Measurements from ENCODE around the gene SIRPG.

SIRPG gene

DNA sequence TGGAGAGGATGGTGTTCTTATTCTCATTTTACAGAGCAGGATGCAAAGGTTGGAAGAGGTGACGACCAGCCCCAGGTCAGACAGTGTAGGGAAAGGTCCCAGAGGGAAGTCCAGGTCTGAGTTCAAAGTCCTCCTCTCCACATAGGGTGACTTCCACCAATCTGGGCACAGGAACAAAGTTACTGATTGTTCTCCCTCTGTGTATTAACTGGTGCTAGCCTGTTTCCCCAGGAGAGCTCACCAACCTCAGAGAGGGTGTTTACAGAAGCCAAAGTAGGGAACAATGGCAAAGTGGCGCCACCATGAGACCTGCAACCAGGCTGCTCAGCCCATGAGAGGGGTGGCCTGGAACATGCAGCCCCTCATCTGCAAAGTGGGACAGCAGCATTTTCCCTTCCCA is 21.0 kb downstream of the SIRPG start:
- no peaks in the 10 kb centered on the region for H3K27me3 ChIP-seq (ENCODE audit: insufficient read depth, poor library complexity, severe bottlenecking)
- no peak overlapping the region for H3K4me3 ChIP-seq (replicated peaks; ENCODE audit: insufficient read depth, low read length)
- TF ChIP-seq REST (IDR thresholded peaks at IDR 0.05; ENCODE audit: insufficient replicate concordance, low read depth), result no peak
- no peak for TF ChIP-seq SPI1 (IDR thresholded peaks at IDR 0.05; ENCODE audit: borderline replicate concordance, low read depth)
- no peak for TF ChIP-seq CTCF (IDR thresholded peaks at IDR 0.05; ENCODE audit: insufficient read depth, low read length)
- TF ChIP-seq POLR2AphosphoS5 (IDR thresholded peaks at IDR 0.05; ENCODE audit: low read depth), result no peak
- no peak for TF ChIP-seq GABPA (IDR thresholded peaks at IDR 0.05; ENCODE audit: low read depth)
- H3K27ac ChIP-seq (replicated peaks), result no peak overlapping the region
- DNase-seq (ENCODE audit: low read depth in 1 of 2, low spot score in 1 of 2), result no peak

GRCh38 chr20:1635291-1635979 is 22.1 kb downstream of the SIRPG start:
- Histone ChIP-seq H3K27me3 (ENCODE audit: insufficient read depth, poor library complexity, severe bottlenecking) (no peaks in the 10 kb centered on the region), H3K4me3 (replicated peaks; ENCODE audit: insufficient read depth, low read length) (no peak overlapping the region), H3K27ac (replicated peaks) (no peak overlapping the region)
- no peak for DNase-seq (ENCODE audit: low read depth in 1 of 2, low spot score in 1 of 2)
- no peak for TF ChIP-seq REST (IDR thresholded peaks at IDR 0.05; ENCODE audit: insufficient replicate concordance, low read depth)
- no peak for TF ChIP-seq GABPA (IDR thresholded peaks at IDR 0.05; ENCODE audit: low read depth)
- TF ChIP-seq POLR2AphosphoS5 (IDR thresholded peaks at IDR 0.05; ENCODE audit: low read depth), result no peak
- TF ChIP-seq SPI1 (IDR thresholded peaks at IDR 0.05; ENCODE audit: borderline replicate concordance, low read depth), result no peak
- TF ChIP-seq CTCF (IDR thresholded peaks at IDR 0.05; ENCODE audit: insufficient read depth, low read length), result no peak

GRCh38 chr20:1633535-1633934 is 24.0 kb downstream of the SIRPG start:
- no peak; the same call in 1 of the 2 replicates for TF ChIP-seq SPI1 (IDR thresholded peaks at IDR 0.05; ENCODE audit: borderline replicate concordance, low read depth)
- no peak for TF ChIP-seq POLR2AphosphoS5 (IDR thresholded peaks at IDR 0.05; ENCODE audit: low read depth)
- TF ChIP-seq REST (IDR thresholded peaks at IDR 0.05; ENCODE audit: insufficient replicate concordance, low read depth), result no peak
- no peak for TF ChIP-seq CTCF (IDR thresholded peaks at IDR 0.05; ENCODE audit: insufficient read depth, low read length)
- TF ChIP-seq GABPA (IDR thresholded peaks at IDR 0.05; ENCODE audit: low read depth), result no peak
- Histone ChIP-seq H3K27me3 (ENCODE audit: insufficient read depth, poor library complexity, severe bottlenecking) (no peaks in the 10 kb centered on the region), H3K27ac (replicated peaks) (no peak overlapping the region), H3K4me3 (replicated peaks; ENCODE audit: insufficient read depth, low read length) (no peak overlapping the region)
- peak in 1 of 2 experiments; percentile 62 for DNase-seq (ENCODE audit: low read depth in 1 of 2, low spot score in 1 of 2)

All from HL-60 (cell line).